Pulmonary artery endothelial cell (primary cell): ENCODE data around the gene FUOM. TPM values are rescaled to one million over a fixed set of nuclear protein-coding genes. Genes with fewer than 3 reads are reported as not detected.
"Not testable (repeated sequence)": the region's sequence is repeated elsewhere in the genome, so short reads cannot be mapped to it uniquely, and the experiment has no call there.

Experiments
- DNase-seq: peaks from one replicate; pipeline ENCODE4 v3.0.0-alpha.2; 2011; ENCODE audit warnings: low read depth, low spot score
- total RNA-seq: library from RNA; depleted of rRNA; stranded (reverse); fragments of >200 nt; gene quantifications from 2 replicates; pipeline ENCODE4 v1.2.3, GENCODE V29; 2014

The FUOM gene
- total RNA-seq, 1 donor from 2014 or later, result 32.9 TPM

- no peak for DNase-seq
Measured at GRCh38 chr10:133370030-133370786, 12.4 kb upstream of the FUOM start.

DNA sequence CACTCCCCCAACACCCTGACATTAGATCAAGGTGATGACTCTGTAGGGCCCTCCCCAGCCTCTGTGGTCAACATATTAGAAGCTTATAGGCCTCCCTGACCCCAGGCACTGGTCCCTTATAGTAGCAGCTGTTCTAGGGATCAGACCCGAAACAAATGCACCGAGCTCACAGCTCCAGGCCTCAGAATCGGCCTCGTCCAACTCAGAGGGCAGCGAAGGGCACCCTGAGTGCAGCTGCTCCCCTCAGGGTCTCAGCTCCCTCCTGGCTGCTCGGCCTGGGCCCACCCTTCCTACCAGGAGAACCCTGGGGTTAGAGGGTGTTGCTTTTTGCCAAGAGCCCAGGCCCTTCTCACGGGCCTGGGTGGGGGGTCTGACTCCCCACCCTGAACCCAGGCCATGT, 10.3 kb upstream of the FUOM start:
- DNase-seq, result no peak

DNA sequence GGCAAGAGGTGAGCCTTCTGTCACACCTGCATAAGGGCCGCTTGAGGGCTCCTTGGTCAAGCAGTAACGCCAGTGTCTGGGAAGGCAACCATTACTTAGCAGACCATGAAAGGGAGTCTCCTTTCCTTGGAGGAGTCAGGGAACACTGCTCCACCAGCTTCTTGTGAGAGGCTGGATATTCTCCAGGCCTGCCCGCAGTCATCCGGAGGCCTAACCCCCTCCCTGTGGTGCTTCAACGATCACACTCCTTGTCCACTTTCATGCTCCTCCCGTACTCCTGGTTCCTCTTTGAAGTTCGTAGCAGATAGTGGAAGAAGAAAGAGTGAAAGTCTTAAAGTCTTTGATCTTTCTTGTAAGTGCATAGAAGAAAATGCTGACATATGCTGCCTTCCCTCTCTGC, 9.6 kb upstream of the FUOM start:
- not testable (repeated sequence) for DNase-seq

DNA sequence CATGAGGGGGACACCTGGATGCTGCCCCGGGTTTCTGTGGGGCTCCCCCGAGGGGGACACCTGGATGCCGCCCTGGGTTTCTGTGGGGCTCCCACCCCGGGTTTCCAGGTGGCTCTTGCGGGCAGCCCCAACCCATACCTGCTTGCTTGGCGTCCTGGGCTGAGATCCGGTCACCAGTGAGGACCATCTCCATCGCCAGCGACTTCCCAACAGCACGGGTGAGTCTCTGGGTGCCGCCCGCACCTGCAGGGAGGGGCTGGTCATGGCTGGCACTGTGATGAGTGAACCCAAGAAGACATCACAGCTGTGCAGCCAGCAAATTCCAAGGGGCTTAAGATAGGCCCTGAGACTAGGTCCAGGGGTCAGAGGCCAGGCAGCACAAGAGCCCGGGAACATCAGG, 8.9 kb upstream of the FUOM start:
- DNase-seq, result no peak

DNA sequence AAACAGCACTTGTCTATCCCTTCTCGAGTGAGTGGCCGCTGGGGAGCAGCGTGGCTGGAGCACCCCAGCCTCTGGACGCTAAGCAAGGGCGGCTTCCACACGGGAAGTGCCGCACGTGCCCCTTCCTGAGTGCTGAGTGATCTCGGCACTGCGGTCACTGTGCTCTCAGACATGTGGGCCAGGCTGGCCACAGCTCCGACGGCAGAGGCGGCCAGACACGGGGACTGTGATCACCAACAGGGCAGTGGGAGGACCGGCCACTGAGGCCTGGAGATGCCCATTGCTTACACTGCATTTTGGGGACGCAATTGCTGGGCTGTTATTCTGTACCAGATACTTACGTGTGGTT, 8.3 kb upstream of the FUOM start:
- DNase-seq, result no peak

DNA sequence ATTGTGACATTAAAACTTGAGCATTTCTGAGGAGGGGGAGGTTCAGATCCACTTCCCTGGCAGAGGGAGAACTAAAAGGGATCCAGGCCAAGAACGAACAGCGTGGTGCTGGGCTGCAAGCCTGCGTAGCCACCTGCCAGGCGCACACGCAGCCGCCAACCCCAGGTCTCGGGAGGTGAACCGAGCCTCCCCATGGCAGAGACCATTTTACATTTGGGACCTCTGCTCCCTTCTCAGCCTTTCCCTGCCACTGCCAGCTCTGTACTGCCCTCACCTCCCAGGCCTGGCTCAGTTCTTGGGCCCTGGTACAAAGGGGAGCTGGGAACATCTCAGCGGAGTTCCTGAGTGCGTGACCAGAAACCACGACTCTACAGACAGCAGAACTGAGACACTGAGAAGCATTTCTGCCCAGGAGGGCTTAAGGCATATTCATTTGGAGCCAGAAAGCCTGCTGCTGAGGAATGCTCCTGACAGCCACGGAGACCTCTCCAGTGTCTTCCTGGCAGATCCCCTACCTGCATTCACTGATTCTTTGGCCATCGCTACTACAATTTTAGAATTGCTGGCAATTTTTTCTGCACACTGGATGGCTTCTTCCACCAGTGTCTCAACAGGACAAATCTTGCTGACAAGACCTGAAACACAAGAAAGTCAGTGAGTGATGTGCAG, 7.8 kb upstream of the FUOM start:
- no peak for DNase-seq

GRCh38 chr10:133364645-133365431, 7.0 kb upstream of the FUOM start:
- DNase-seq, result no peak

DNA sequence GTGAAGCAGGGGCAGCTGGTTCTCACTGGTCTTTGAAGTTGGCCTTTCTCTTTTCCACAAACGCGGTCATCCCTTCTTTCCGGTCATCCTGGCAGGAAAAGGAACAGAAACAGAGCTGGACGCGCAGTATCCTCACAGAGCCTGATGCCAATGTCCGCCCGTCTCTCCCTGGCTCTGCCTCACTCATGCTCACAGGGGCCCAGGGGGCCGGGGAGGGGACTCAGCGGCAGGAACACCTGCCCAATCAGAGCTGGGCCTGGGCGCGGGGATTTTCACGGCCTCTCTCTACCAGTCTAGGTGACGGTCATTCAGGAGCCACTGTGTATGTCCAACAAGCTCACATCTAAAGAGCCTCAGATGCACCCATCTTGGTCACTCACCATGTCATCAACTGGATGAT, 5.0 kb upstream of the FUOM start:
- no peak for DNase-seq

- DNase-seq, result no peak
Measured at GRCh38 chr10:133361773-133362441, 4.1 kb upstream of the FUOM start.

DNA sequence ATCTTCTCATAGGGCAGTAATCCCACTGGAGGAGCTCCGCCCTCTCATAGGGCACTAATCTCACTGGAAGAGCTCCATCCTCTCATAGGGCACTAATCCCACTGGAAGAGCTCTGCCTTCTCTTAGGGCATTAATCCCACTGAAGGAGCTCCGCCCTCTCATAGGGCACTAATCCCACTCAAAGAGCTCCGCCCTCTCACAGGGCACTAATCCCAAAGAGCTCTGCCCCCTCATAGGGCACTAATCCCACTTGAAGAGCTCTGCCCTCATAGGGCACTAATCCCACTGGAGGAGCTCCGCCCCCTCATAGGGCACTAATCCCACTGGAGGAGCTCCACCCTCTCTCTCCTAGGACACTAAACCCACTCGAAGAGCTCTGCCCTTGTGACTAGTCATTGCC, 3.4 kb upstream of the FUOM start:
- no peak for DNase-seq

DNA sequence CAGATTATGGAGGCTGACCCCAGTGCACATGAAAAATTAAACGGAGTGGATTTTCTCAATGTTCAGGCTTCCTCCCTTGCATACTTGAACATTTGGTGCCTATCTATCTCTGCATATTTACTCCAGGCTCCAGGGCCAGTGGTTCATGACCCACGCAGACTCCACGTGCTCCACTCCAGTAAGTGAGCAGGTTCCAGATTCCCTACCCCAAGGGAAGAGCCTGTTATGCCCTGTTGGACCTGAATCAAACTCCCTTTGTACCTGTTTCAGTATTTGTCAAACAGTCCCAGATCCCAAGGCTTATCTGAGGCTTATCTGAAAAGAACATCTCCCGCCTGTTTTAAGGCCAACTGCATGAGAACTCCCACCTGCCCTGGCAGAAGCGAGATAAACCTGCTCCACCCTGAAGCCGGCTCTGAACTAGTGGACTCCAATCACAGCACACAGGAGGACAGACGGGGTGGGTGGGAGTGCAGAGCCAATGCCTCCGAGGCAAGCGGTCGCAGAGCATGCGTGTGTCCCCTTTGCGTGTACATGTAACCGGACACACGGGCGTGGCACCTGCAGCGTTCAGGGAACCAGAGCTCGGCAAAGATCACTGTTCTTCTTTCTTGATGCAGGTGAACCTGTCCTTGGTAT, 2.3 kb upstream of the FUOM start:
- no peak for DNase-seq

- no peak for DNase-seq
Measured at GRCh38 chr10:133359554-133359971, 1.7 kb upstream of the FUOM start.

GRCh38 chr10:133358925-133359310, 1.1 kb upstream of the FUOM start:
- DNase-seq, result no peak

DNA sequence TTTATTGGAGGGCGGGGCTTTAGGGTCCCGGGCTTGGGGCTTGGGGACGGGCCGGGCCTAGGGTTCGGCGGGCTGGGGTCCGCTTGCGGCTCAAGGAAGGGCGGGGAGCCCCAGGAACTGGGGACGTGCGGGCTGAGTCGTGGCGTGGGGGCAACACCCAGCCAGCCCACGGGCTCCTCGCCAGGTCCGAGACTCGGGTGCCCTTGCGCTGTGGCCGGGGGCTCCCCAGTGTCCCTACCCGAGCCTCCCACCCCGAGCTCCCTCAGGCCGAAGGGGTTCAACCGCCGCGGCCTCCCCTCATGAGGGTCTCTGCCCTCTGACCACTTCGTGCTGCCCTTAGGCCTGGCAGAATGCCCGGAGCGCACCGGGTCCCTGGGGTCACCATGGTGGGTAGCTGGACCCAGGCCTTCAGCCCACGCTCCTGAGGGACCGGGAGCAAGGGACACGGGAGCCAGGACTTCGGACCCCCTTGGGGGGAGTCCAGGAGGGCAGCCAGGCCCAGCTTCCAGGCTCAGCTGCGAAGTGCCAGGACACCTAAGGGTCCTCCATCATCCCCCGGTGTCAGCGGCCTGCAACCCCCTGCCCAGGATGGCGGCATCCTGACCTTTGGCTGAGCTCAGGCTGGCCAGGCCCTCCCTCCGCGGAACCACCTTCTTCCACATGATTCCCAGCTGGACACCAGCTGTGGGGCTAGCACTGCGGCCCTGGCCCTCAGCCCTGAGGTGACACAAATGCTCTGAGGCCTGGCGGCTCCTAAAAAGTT, 524 bp upstream of the FUOM start:
- DNase-seq, result no peak

GRCh38 chr10:133356549-133357284, 1.1 kb downstream of the FUOM start:
- DNase-seq, result no peak

DNA sequence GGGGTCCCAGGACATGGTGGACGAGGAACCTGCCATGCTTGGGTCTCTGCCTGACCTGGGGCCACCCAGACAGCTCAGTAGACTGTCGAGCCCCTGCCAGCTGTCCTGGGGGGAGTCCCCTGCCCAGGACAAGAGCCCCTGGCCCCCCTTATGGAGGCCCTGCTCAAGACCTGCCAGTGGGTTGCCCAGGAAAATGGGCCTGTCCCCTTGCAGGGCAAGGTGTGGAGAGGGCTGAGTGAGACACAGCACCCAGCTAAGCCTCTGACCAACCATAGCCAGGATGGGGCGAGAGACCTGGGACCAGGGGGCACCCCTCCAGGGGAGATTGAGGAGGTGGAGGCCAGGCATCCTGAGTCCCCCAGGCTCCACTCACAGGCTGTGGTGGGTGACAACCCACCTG, 1.8 kb downstream of the FUOM start:
- no peak for DNase-seq

DNA sequence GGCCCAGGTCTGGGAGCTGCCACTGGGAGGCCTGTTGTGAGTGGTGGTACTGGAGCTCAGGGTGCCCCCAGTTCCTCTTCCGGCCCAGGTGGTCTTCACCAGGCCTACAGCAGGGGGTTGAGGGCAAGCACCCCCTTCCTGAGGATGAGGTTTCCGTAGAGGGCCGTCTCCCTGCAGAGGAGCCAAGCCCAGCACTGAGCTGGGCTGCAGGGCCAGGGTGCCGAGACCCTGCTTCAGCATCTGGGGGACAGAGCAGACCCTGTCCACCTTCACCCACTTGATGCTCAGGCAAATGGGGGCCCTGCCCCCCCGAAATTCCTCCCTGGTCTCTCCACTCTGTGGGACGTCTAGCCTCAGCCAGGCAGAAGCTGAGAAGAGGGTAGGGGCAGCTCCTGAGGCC, 2.6 kb downstream of the FUOM start:
- no peak for DNase-seq

DNA sequence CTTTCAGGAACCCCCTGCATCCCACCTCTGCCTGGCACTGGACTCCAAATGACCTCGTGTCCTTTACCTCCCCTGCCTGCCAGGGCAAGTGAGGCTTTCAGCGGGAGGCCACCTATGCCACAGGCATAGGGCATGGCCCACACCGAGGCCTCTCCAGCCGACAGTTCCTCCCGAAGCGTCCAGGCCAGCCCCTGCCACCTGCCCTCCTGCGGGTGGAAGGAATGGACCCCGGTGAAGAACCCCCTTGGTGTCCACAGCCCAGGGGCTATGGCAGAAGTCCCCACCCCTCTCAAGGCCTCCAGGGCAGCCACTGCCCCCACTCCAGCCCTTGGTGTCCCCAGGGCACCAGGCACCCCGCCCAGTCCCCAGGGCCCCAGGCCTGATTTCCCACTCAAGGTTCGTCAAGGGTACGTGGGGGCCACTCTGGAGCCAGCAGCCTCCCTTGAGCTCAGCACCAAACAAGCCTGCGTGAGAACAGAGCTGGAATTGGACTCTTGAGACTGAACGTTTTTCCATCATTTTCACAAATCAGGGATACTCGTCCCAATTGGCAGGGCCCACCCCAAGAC, 3.1 kb downstream of the FUOM start:
- DNase-seq, result no peak

- DNase-seq, result no peak
Measured at GRCh38 chr10:133353988-133354605, 3.7 kb downstream of the FUOM start.
